ENCODE data around the gene WDR7.

Gene WDR7

GRCh38 chr18:57003342-57003741, 352.2 kb downstream of the WDR7 start:
- DNase-seq: no peak

GRCh38 chr18:57004366-57005121, 353.4 kb downstream of the WDR7 start:
- no peak for DNase-seq

- DNase-seq: no peak
Observed at GRCh38 chr18:57008001-57008686, 357.0 kb downstream of the WDR7 start.

- DNase-seq: no peak
Observed at GRCh38 chr18:57009844-57010243, 358.7 kb downstream of the WDR7 start.

- DNase-seq: no peak
Observed at GRCh38 chr18:57014772-57015413, 363.7 kb downstream of the WDR7 start.

GRCh38 chr18:57015451-57015850, 364.3 kb downstream of the WDR7 start:
- no peak for DNase-seq

- no peak for DNase-seq
Observed at GRCh38 chr18:57018845-57019244, 367.7 kb downstream of the WDR7 start.

GRCh38 chr18:57022716-57023115, 371.6 kb downstream of the WDR7 start:
- DNase-seq: no peak

- no peak for DNase-seq
Observed at GRCh38 chr18:57023275-57023882, 372.2 kb downstream of the WDR7 start.

GRCh38 chr18:57025540-57025939, 374.4 kb downstream of the WDR7 start:
- DNase-seq: no peak

- no peak for DNase-seq
Observed at GRCh38 chr18:57026316-57026715, 375.2 kb downstream of the WDR7 start.

- DNase-seq: no peak
Observed at GRCh38 chr18:57027190-57027708, 376.1 kb downstream of the WDR7 start.

GRCh38 chr18:57029761-57030160, 378.6 kb downstream of the WDR7 start:
- no peak for DNase-seq

- no peak for DNase-seq
Observed at GRCh38 chr18:57030417-57030816, 379.3 kb downstream of the WDR7 start.

GRCh38 chr18:57035590-57035989, 384.4 kb downstream of the WDR7 start:
- no peak for DNase-seq

- no peak for DNase-seq
Observed at GRCh38 chr18:57038395-57038794, 387.2 kb downstream of the WDR7 start.

- DNase-seq: no peak
Observed at GRCh38 chr18:57040175-57040574, 389.0 kb downstream of the WDR7 start.

- no peak for DNase-seq
Observed at GRCh38 chr18:57043241-57043640, 392.1 kb downstream of the WDR7 start.

- no peak for DNase-seq
Observed at GRCh38 chr18:57048351-57048750, 397.2 kb downstream of the WDR7 start.

GRCh38 chr18:57048859-57049258, 397.7 kb downstream of the WDR7 start:
- DNase-seq: no peak

GRCh38 chr18:57050310-57050949, 399.3 kb downstream of the WDR7 start:
- no peak for DNase-seq

GRCh38 chr18:57051021-57051656, 400.0 kb downstream of the WDR7 start:
- no peak for DNase-seq
